C4-2B (cell line): ENCODE measurements around the gene ADM2.

Experiments used
- CTCF ChIP-seq: fragments of 450-650 bp; conservative IDR thresholded peaks from 2 replicates; pipeline ENCODE4 v1.5.1; 2017; ENCODE audit warnings: mild to moderate bottlenecking
- ZFX ChIP-seq: fragments of 450-650 bp; IDR thresholded peaks from 2 replicates; pipeline ENCODE4 v1.6.1; 2017

- TF ChIP-seq CTCF = no peak
- TF ChIP-seq ZFX = no peak
Measured at GRCh38 chr22:50513175-50513574, 31.8 kb downstream of the ADM2 start.
